ENCODE results near the gene SCTR.

Gene SCTR

DNA sequence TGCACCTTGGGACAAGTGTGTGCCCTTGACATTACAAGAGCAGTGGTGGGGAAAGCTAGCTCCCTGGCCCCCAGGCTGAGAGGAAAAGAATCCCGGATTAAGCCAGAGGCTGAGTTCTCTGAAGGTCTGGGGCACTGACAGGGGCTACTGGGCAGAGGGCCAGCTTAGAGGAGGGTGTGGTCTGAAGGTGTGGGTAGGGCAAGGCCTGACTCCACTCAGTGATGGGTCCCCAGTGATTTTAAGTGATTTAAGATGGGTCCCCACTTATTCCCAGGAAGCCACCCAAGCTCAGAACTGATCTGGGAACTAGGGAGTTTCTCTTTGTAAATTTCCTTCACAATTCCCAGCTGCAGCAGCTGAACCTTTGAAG is 83.8 kb downstream of the SCTR start:
- DNase-seq, result no peak

- no peak for DNase-seq
Measured at GRCh38 chr2:119439574-119440500, 84.4 kb downstream of the SCTR start.

DNA sequence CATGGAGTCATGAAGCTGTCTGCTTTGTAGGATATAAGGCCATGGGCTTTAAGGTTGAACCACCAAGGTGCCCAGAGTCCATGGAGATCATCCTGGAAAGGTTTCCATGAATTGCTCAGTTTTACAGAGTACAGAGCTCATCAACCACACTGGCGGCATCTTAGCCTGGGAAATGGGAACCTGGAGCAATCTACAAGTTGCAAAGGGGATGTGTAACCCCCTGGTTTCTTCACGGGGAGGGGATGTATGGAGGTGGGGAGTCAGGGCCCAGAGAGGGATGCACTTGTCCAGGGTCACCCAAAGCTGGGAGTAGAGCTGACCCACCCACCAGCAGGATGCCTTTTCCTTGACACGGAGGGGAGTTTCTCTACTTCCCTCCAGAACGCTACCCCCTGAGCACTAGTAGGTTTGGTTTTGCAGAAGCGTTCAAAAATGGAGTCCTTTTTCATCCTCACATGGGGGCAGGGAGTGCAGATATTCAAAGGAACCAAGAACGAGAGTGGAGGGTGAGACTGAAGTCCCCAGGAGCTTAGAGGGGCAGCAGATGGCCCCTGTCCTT is 85.5 kb downstream of the SCTR start:
- DNase-seq, result no peak

DNA sequence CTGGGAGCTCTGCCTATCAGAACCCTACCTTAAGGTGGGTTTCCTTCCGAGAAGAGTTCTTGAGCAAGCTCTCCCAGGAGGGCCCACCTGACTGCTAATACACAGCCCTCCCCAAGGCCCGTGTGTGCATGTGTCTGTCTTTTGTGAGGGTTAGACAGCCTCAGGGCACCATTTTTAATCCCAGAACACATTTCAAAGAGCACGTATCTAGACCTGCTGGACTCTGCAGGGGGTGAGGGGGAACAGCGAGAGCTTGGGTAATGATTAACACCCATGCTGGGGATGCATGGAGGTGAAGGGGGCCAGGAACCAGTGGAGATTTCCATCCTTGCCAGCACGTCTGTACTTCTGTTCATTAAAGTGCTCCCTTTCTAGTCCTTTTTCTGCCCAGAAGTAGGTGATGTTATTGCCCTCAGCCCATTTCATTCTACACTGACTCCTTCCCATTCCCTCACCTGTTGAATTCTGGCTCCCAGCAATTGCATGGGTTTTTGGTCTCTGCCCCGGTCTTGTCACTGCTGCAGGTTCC is 86.1 kb downstream of the SCTR start:
- no peak for DNase-seq

DNA sequence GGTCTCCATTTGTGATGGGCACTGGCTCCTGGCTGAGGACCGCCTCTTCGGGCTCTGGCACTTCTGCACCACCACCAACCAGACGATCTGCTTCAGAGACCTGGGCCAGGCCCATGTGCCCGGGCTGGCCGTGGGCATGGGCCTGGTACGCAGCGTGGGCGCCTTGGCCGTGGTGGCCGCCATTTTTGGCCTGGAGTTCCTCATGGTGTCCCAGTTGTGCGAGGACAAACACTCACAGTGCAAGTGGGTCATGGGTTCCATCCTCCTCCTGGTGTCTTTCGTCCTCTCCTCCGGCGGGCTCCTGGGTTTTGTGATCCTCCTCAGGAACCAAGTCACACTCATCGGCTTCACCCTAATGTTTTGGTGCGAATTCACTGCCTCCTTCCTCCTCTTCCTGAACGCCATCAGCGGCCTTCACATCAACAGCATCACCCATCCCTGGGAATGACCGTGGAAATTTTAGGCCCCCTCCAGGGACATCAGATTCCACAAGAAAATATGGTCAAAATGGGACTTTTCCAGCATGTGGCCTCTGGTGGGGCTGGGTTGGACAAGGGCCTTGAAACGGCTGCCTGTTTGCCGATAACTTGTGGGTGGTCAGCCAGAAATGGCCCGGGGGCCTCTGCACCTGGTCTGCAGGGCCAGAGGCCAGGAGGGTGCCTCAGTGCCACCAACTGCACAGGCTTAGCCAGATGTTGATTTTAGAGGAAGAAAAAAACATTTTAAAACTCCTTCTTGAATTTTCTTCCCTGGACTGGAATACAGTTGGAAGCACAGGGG is 87.1 kb downstream of the SCTR start:
- no peak for DNase-seq

- no peak for DNase-seq
Measured at GRCh38 chr2:119435953-119436297, 88.4 kb downstream of the SCTR start.

- no peak for DNase-seq
Measured at GRCh38 chr2:119435081-119435952, 89.0 kb downstream of the SCTR start.

DNA sequence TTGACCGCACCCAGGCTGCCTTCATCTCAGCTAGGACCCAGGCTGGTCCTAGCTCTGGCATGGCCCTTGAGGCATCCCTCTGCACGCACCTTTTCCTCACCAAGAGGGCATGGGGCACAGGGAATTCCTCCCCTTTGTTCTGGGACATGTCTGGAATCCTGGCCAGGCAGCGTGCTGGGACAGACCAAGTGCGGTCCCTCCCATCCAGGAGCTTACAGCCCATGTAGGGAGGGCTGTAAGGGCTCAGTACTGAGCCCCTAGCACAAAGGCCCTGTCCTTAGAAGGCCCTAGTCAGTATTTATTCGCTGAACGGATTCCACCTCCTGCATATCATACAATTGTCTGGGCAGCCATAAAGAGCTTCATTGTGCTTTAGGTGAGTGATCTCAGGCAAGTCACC is 89.6 kb downstream of the SCTR start:
- DNase-seq, result no peak

GRCh38 chr2:119433636-119434327 is 90.5 kb downstream of the SCTR start:
- no peak for DNase-seq

DNA sequence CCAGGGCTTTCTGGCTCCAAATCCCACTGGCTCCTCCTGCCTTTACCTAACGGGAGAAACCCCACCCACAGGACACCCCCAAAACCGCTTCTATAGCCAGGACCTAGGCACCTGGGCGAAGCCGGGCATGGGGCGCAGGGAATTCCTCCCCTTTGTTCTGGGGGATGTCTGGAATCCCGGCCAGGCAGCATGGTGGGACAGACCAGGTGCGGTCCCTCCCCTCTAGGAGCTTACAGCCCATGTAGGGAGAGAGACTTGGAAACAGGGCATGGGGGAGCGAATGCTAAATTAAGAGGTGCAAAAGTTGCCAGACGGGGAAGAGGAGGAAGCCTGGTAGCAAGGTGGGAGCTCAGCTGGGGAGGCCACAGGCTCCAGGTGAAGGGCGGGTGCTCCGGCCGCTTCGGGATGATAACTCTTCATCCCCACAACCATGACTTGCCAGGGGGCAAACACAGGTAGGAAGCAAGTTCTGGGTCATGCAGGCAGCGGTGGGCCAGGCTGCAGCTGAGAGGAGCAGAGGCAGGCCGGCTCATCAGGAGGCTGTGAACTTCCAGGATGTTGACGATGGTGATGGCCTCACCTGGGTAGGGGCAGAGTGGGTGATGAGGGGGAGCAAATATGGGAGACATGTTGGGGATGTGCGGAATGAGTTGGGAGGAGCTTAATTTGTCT is 91.3 kb downstream of the SCTR start:
- no peak for DNase-seq

DNA sequence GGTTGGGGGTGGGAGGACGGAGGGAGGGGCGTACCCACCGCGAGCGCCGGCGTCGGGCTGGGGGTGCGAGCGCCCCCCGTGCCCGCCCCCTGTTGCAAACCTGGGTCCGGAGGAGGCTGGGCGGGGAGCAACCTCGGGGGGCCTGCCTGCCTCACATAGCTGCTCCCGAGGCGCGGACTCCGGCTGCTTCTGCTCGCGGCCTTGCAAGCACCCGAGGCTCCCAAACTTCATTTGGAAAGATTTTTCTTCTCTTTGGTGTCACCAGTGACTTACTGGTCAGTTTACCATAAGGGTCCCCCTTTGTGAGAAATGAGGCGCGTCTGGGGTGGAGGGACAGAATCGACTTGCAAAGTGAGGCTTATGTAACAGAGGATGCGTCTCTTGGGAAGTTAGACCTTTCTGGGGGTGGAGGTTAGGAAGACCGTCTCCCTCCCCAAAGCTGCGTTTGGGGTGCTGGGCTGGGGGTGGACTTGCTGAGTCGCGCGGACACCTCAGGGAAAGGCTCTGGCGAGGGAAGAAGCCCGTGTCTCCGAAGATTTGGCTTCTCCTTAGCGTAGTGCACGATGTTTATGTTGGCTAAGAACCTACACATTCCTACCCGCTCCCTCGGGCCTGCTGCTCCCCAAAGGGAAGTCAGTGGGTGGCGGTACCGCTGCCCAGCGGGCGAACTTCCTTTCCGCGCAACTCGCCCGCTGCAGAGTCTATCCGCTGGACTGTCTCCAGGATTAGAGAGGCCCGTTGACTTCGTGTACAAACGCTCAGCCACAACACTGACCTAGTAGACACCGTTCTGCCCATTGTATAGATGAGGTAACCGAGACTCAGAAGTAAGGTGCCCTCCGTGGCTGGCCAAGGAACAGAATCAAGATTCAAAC is 92.1 kb downstream of the SCTR start:
- DNase-seq, result no peak

DNA sequence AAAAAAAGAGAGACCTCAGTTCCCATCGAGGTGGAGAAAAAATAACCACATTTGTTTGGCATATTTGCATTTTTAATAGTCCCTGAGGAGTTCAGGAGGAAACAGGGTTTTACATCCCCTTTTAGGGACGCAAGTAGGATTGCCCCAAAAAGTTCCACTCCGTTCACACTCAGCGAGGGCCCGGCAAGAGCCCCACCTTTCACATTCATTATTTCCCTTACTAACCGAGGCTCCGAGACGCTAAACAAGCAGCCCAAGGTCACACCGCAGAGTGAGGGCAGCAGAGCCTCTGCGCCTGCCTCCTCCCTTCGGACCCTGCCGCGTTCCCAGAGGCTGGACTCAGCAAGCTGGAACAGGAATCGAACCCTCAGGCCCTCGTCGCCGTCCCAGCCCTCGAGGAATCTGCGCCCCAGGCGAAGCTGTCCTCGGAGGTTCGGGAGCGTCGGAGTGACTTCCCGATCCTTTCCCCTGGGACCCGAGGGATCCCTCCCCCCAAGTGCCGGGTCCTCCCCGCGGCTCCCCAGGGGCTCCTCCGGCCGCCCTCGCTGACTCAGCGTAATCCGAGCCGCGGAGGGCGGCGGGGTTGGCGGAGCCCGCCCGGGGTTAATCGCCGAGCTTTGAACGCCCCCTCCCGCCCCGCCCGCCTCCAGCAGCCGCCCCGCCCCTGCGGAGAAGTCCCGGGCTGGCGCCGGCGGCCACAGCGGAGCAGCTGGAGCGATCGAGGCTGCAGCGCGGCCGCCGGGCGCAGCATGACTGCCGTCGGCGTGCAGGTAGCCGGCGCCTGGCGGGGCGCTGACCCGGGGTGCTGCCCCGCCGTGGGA is 92.9 kb downstream of the SCTR start, which contains the start of gene TMEM37:
Gene TMEM37, plus strand, starts transcription at position 700 of the 821 bp plus-strand sequence. Its CDS starts 50 bp downstream, at position 750.
- DNase-seq, result no peak

DNA sequence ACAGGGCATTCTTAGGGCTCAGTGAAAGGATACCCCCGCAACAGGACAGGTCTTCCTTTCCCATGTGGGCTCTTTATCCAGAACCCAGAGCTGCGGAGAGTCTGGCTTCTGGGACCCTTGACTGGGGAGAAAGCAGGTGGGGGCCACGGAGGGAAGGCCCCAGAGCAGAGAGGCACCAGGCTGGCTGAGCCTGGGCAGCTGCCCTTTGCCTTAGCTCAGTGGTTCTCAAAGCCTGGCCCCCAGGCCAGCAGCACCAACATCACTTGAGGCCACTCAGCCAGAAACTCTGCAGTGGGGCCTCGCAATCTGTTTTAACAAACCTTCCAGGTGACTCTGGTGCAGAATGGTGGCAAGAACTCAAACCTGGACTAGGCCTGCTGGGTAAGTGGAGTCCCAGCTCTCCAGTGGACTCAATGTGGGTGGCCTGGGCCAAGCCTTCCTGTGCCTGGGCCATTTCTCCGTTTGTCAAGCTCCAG is 94.2 kb downstream of the SCTR start:
- no peak for DNase-seq

GRCh38 chr2:119429225-119429981 is 94.9 kb downstream of the SCTR start:
- no peak for DNase-seq

- DNase-seq, result no peak
Measured at GRCh38 chr2:119428488-119429224, 95.6 kb downstream of the SCTR start.

DNA sequence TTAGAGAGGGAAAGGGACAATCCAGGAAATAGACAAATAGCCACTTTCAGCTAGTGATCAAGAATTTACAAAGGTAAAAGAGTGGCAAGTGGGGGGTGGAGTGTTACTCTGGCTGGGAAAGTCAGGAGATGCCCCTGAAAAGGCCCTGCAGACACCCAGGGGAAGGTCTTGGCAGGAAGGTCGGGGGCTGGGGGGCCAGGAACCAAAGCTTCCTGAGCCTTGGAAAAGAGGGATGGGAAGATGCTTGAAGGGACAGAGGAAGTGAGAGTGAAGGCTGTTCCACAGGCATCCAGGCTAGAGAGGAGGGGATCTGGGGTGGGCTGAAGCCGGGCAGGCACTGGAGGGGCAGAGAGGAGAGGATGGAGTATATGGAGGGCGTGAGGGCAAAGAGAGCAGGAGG is 96.5 kb downstream of the SCTR start:
- no peak for DNase-seq

DNA sequence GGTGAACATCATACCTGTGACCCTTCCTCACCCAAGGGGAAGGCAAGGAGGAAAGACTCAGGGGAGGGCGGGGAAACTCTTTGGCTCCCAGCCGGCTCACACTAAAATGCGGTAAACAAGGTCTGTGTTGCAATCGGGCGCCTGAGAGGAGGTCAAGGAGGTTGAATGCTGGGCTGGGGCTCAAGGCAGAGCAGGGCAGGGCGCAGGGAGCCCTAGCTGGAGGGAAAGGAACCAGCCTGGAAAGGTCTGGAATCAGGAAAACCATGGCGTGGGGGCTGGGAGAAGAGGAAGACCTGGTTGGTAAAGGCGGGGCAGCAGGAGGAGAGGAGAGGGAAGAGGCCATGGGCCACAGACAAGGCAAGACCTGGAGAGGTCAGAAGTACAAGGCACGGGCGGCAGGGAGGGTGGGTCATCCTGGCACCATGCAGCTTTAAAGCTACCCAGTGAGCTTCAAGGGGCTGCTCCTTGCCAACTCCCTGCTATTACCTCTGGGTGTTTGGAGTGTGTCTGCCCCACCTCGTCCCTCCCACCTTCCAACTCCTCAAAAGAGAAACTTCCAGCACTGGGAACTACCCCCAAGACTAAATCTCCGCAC is 97.4 kb downstream of the SCTR start:
- DNase-seq, result no peak

DNA sequence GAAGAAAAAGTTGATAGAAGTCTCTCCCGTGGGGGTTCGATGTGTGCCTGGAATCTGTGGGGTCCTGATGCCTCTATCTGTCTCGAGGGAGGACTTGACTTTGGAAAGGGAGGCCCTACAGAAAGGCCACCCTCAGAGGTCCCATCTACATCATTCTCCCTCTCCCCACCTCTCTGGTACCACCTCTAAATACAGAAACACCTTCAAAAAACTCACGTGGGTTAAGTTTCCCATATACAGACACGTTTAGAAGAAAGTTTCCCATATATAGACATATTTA is 97.9 kb downstream of the SCTR start:
- no peak for DNase-seq

Measured in CD4-positive, alpha-beta T cell treated with Interleukin-4 for 4 hours (primary cell).